Activated B cell treated with CpG ODN at 0.5 μM for 24 hours (primary cell): ENCODE data around the gene TSPEAR. TPM values are rescaled to one million over a fixed set of nuclear protein-coding genes. Genes with fewer than 3 reads are reported as not detected.

Experiments used
- ATAC-seq: fragments of 200-7000 bp; cut with Tn5 transposase; one replicate; pipeline ENCODE4 v1.10.0; 2021; ENCODE audit warnings: low read depth, mild to moderate bottlenecking, moderate library complexity
- CTCF ChIA-PET: fragments of 350-600 bp; sonication (Branson Sonifier 250); formaldehyde crosslinking; loops from one replicate; lab custom pipeline; 2021; ENCODE audit warnings: antibody characterized with exemption; lab: Charles Lee
- POLR2A ChIA-PET: fragments of 350-600 bp; sonication (Branson Sonifier 250); formaldehyde crosslinking; loops from one replicate; lab custom pipeline; 2021; ENCODE audit warnings: antibody characterized with exemption; lab: Charles Lee
- DNase-seq: peaks from one replicate; pipeline ENCODE4 v3.0.0; 2022
- H3K27ac Mint-ChIP-seq: one replicate; pipeline ENCODE4 v1.8.0; 2020; ENCODE audit warnings: mixed read lengths
- H3K27me3 Mint-ChIP-seq: one replicate; pipeline ENCODE4 v1.8.0; 2021; ENCODE audit warnings: mixed read lengths
- H3K36me3 Mint-ChIP-seq: one replicate; pipeline ENCODE4 v1.8.0; 2021; ENCODE audit warnings: low read depth, mixed read lengths
- H3K4me1 Mint-ChIP-seq: one replicate; pipeline ENCODE4 v1.8.0; 2021; ENCODE audit warnings: mixed read lengths
- H3K4me3 Mint-ChIP-seq: one replicate; pipeline ENCODE4 v1.8.0; 2020; ENCODE audit warnings: mild to moderate bottlenecking, mixed read lengths
- H3K9me3 Mint-ChIP-seq: one replicate; pipeline ENCODE4 v1.8.0; 2020; ENCODE audit warnings: mixed read lengths
- intact Hi-C: fragments of 100-400 bp; cut with micrococcal nuclease; formaldehyde crosslinking; loops from one replicate; pipeline ENCODE4 v1.15.1; 2024
- total RNA-seq: library from RNA; stranded (reverse); gene quantifications from 2 replicates; pipeline ENCODE4 v1.2.3, GENCODE V29; 2022
- TF ChIP-seq, protein P1 (sequence below): fragments of 200-600 bp; IDR thresholded peaks from one replicate; pipeline ENCODE4 v1.8.0; 2022; ENCODE audit warnings: antibody characterized with exemption, mild to moderate bottlenecking

TSPEAR gene
- total RNA-seq, 1 donor from 2014 or later, result not detected

DNA sequence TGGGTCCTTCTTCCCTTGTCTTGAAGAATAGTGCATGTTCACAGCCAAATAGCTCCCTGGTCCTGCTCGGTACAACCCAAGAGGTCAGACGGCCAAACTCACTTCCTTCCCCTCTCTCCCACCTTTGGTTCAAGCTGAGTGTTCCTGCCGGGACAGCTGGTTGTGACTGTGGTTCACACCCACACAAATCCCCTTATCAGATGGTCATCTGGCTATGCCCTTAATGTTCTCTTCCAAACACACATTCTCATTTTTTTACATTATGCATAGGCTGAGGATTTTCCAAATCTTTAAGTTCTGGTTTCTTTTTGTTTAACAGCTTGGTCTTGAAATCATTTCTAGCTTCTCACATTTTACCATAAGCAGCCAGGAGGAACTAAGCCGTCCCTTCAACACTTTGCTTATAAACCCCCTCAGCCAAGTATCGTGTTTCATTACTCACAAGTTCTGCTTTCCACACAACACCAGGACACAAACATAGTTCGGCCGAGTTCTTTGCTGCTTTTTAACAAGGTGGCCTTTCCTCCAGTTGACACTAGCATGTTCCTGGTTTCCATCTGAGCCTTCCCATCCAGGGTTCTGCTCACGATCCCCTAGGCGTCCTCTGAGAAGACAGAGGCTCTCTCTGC is 19.7 kb upstream of the TSPEAR start:
- no peaks in the 10 kb centered on the region for H3K36me3 Mint-ChIP-seq
- peaks cover 26% of the 10 kb centered on the region for H3K27me3 Mint-ChIP-seq
- intact Hi-C loops, result no loop called here
- ATAC-seq (no peak), DNase-seq (no peak)
- H3K27ac Mint-ChIP-seq, result no peak overlapping the region
- no peak overlapping the region for H3K4me3 Mint-ChIP-seq
- ChIA-PET POLR2A (no interaction called here), CTCF (no interaction called here)
- TF ChIP-seq, protein P1, sequence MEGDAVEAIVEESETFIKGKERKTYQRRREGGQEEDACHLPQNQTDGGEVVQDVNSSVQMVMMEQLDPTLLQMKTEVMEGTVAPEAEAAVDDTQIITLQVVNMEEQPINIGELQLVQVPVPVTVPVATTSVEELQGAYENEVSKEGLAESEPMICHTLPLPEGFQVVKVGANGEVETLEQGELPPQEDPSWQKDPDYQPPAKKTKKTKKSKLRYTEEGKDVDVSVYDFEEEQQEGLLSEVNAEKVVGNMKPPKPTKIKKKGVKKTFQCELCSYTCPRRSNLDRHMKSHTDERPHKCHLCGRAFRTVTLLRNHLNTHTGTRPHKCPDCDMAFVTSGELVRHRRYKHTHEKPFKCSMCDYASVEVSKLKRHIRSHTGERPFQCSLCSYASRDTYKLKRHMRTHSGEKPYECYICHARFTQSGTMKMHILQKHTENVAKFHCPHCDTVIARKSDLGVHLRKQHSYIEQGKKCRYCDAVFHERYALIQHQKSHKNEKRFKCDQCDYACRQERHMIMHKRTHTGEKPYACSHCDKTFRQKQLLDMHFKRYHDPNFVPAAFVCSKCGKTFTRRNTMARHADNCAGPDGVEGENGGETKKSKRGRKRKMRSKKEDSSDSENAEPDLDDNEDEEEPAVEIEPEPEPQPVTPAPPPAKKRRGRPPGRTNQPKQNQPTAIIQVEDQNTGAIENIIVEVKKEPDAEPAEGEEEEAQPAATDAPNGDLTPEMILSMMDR, result no peak
- no peaks in the 10 kb centered on the region for H3K4me1 Mint-ChIP-seq
- no peaks in the 10 kb centered on the region for H3K9me3 Mint-ChIP-seq

DNA sequence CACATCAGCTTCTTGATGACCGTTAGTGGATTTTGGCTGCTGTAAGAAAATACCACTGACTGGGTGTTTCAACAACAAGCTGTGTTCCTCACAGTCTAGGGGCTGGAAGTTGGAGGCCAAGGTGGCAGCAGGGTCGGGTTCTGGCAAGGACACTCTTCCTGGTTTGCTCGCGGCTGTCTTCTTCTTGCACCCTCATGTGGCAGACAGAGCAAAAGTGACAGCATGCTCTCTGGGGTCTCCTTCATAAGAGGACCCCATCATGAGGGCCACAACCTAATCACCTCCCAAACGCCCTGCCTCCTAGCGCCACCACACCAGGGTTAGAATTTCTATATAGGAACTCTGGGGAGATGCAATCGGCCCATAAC is 18.6 kb upstream of the TSPEAR start:
- no peaks in the 10 kb centered on the region for H3K4me1 Mint-ChIP-seq
- ATAC-seq, result no peak
- H3K9me3 Mint-ChIP-seq, result no peaks in the 10 kb centered on the region
- H3K36me3 Mint-ChIP-seq, result no peaks in the 10 kb centered on the region
- TF ChIP-seq, protein P1, result no peak
- no peak overlapping the region for H3K27ac Mint-ChIP-seq
- ChIA-PET POLR2A (no interaction called here), CTCF (no interaction called here)
- no peak for DNase-seq
- intact Hi-C loops, result no loop called here
- H3K27me3 Mint-ChIP-seq, result peaks cover 30% of the 10 kb centered on the region
- no peak overlapping the region for H3K4me3 Mint-ChIP-seq

DNA sequence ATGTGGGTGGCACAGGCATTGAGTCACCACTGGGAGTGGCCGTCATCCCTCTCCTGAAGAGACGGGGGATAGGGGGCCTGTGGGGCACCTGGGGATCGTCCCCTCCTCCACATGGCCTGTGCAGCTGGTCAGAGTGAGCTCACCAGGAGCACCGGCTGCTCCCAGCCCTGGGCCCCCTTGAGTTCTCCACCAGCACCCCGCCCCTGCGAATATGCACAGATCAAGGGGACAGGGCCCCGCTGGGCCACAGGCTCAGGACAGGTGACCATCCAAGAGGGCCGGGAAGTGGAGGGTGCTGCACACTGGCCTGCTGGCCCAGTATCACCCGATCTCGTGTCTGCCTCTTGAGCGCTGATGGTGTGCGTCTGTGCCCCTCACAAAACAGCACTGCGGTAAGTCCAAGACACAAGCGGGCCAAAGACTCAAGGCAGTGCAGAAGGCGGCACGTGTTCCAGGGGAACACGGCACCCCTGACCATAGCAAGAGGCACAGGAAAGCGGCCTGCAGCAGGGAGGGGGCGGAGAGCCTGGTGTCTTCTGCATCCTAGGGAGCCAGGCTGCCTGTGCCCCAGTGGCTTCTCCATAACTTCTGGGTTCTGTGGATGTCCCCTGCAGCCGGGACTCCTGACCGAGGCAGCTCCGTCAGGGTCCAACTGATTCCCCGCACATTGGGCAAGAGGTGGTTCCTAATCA is 18.1 kb upstream of the TSPEAR start:
- intact Hi-C loops, result no loop called here
- no peaks in the 10 kb centered on the region for H3K9me3 Mint-ChIP-seq
- ChIA-PET CTCF (no interaction called here), POLR2A (no interaction called here)
- peaks cover 34% of the 10 kb centered on the region for H3K27me3 Mint-ChIP-seq
- H3K27ac Mint-ChIP-seq, result no peak overlapping the region
- TF ChIP-seq, protein P1, result no peak
- H3K4me1 Mint-ChIP-seq, result no peaks in the 10 kb centered on the region
- no peak for ATAC-seq
- no peak overlapping the region for H3K4me3 Mint-ChIP-seq
- no peak for DNase-seq
- no peaks in the 10 kb centered on the region for H3K36me3 Mint-ChIP-seq

DNA sequence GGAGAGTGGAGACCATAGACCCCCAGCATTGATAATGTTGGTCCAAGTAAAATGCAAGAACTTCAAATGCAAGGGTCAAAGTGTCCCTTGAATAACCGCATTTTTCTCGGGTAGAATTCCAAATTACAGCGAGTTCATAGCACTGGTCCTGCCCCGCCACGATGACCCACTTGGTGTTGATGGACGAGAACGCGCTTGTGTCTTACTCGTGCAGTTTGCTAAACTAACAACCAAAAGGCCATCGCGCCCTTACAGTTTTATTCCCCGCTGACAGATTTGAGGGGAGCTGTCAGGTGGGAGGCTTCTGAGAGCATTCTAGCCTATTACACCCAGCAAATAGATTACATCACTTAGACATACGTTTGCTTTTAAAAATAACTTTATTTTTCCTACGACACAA is 17.3 kb upstream of the TSPEAR start:
- ATAC-seq (no peak), DNase-seq (no peak)
- TF ChIP-seq, protein P1, result no peak
- Mint-ChIP-seq H3K9me3 (no peaks in the 10 kb centered on the region), H3K27me3 (peaks cover 38% of the 10 kb centered on the region), H3K36me3 (no peaks in the 10 kb centered on the region), H3K4me3 (no peak overlapping the region), H3K4me1 (no peaks in the 10 kb centered on the region), H3K27ac (no peak overlapping the region)
- POLR2A ChIA-PET, result no interaction called here
- intact Hi-C loops, result no loop called here
- CTCF ChIA-PET, result no interaction called here

DNA sequence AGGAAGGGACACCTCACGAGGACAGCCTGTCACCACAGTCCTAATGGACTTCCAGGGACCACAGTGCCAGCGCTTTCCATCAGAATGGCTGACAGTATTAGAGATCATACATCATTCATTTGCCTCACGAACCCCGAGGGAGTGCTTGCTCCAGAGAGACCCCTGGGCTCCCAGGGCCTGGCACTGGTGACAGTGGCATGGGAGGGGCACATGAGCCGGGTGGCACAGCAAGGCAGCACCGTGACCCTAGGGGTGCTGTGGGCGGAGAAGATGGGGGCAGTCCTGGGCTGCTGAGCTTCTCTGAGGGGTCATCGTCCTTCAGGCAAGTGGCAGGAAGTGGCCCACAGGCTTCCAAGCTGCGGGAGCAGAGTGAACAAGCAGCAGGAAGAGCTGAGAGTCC is 16.4 kb upstream of the TSPEAR start:
- ChIA-PET POLR2A (no interaction called here), CTCF (no interaction called here)
- Mint-ChIP-seq H3K9me3 (no peaks in the 10 kb centered on the region), H3K27me3 (peaks cover 43% of the 10 kb centered on the region), H3K36me3 (no peaks in the 10 kb centered on the region), H3K4me1 (peaks cover 5% of the 10 kb centered on the region), H3K4me3 (no peak overlapping the region), H3K27ac (no peak overlapping the region)
- intact Hi-C loops, result no loop called here
- DNase-seq, result no peak
- TF ChIP-seq, protein P1, result no peak
- ATAC-seq, result no peak
